ENCODE data around the gene CALML6.
"Not testable (repeated sequence)": the region's sequence is repeated elsewhere in the genome, so short reads cannot be mapped to it uniquely, and the experiment has no call there.

CALML6 gene

GRCh38 chr1:1925437-1926345 lies 10.6 kb downstream of the CALML6 start:
- no peak for DNase-seq (ENCODE audit: low spot score)

- DNase-seq (ENCODE audit: low spot score), result no peak
Measured at GRCh38 chr1:1926346-1926811, 11.3 kb downstream of the CALML6 start.

- DNase-seq (ENCODE audit: low spot score), result no peak
Measured at GRCh38 chr1:1926886-1927660, 12.0 kb downstream of the CALML6 start.

GRCh38 chr1:1927751-1928150 lies 12.7 kb downstream of the CALML6 start:
- DNase-seq (ENCODE audit: low spot score), result no peak

- DNase-seq (ENCODE audit: low spot score), result no peak
Measured at GRCh38 chr1:1928231-1929101, 13.4 kb downstream of the CALML6 start.

- DNase-seq (ENCODE audit: low spot score), result no peak
Measured at GRCh38 chr1:1929102-1929638, 14.1 kb downstream of the CALML6 start.

- DNase-seq (ENCODE audit: low spot score), result no peak
Measured at GRCh38 chr1:1929639-1930545, 14.8 kb downstream of the CALML6 start.

- not testable (repeated sequence) for DNase-seq (ENCODE audit: low spot score)
Measured at GRCh38 chr1:1934848-1935247, 19.8 kb downstream of the CALML6 start.

- no peak for DNase-seq (ENCODE audit: low spot score)
Measured at GRCh38 chr1:1937061-1937460, 22.0 kb downstream of the CALML6 start.

- no peak for DNase-seq (ENCODE audit: low spot score)
Measured at GRCh38 chr1:1937549-1938275, 22.7 kb downstream of the CALML6 start.

GRCh38 chr1:1938276-1938573 lies 23.2 kb downstream of the CALML6 start:
- no peak for DNase-seq (ENCODE audit: low spot score)

- DNase-seq (ENCODE audit: low spot score), result no peak
Measured at GRCh38 chr1:1938613-1939295, 23.7 kb downstream of the CALML6 start.

- no peak for DNase-seq (ENCODE audit: low spot score)
Measured at GRCh38 chr1:1939296-1940122, 24.4 kb downstream of the CALML6 start.

- DNase-seq (ENCODE audit: low spot score), result no peak
Measured at GRCh38 chr1:1940123-1940425, 25.0 kb downstream of the CALML6 start.

GRCh38 chr1:1941211-1941841 lies 26.3 kb downstream of the CALML6 start:
- DNase-seq (ENCODE audit: low spot score), result no peak

GRCh38 chr1:1941868-1942752 lies 27.1 kb downstream of the CALML6 start:
- no peak for DNase-seq (ENCODE audit: low spot score)

Data from CD4-positive, alpha-beta T cell treated with Interleukin-15 for 4 hours (primary cell).